ENCODE data around the gene PKD2L1.
"Not testable (repeated sequence)": the region's sequence is repeated elsewhere in the genome, so short reads cannot be mapped to it uniquely, and the experiment has no call there.

GRCh38 chr10:100301123-100301522, 28.9 kb downstream of the PKD2L1 start:
- not testable (repeated sequence) for TF ChIP-seq POLR2A (IDR thresholded peaks at IDR 0.05; ENCODE audit: low read length); GATA1 (IDR thresholded peaks at IDR 0.05; ENCODE audit: low read depth, low read length)
